ENCODE data around the gene PLXNB2. TPM values are rescaled to one million over a fixed set of nuclear protein-coding genes. Genes with fewer than 3 reads are reported as not detected.
A peak's percentile ranks its signal among the peaks of the same experiment; 100 is the strongest.

The PLXNB2 gene
- total and polyA plus RNA-seq, 2 of the 4 experiments (the other 2 are of a cell fraction), result 73.1 to 202 TPM

GRCh38 chr22:50278956-50279619 lies 28.4 kb downstream of the PLXNB2 start:
- no peak overlapping the region for H3K4ac ChIP-seq (ENCODE audit: low read depth, low read length)
- H4K5ac ChIP-seq (ENCODE audit: low read depth, low read length), result no peak overlapping the region
- peaks cover 91% of the 10 kb centered on the region for H3K36me3 ChIP-seq (ENCODE audit: control insufficient read depth, insufficient read depth, low read length)
- no peak overlapping the region for H3K14ac ChIP-seq (replicated peaks; ENCODE audit: low read depth, low read length)
- H4K20me1 ChIP-seq (ENCODE audit: insufficient read depth, low read length), result peaks cover 42% of the 10 kb centered on the region
- WGBS, 2 experiments (ENCODE audit: extremely low coverage in 2 of 2, insufficient read length in 1 of 2), result 93% methylated on average over 17 of the region's 30 CpGs; no CpG with 5 or more reads in 1 of the 2 experiments
- no peaks in the 10 kb centered on the region for H3K9me1 ChIP-seq (ENCODE audit: insufficient read depth, low read length)
- DNase-seq (no peak), ATAC-seq (ENCODE audit: low read depth) (no peak)
- H3K9me3 ChIP-seq (ENCODE audit: control insufficient read depth, insufficient read depth, low read length), result no peaks in the 10 kb centered on the region
- no peak overlapping the region for H3K27ac ChIP-seq (ENCODE audit: insufficient read depth, low read length)
- no peak overlapping the region for H4K91ac ChIP-seq (ENCODE audit: insufficient read depth, low read depth, low read length)
- no peak overlapping the region for H3K23ac ChIP-seq (ENCODE audit: low read depth, low read length)
- H2BK5ac ChIP-seq (ENCODE audit: low read depth, low read length, poor library complexity, severe bottlenecking), result no peak overlapping the region
- H2AK9ac ChIP-seq (replicated peaks; ENCODE audit: low read depth, low read length, poor library complexity), result no peak overlapping the region
- ChIA-PET CTCF (no interaction called here), POLR2A (ENCODE audit: unreplicated experiment) (no interaction called here)
- no peak overlapping the region for H3K56ac ChIP-seq (ENCODE audit: extremely low read depth, insufficient read depth, low read length)
- dilution Hi-C loops (cut with HindIII; ENCODE audit: low sequenced_read_pairs, unreplicated experiment) (no loop called here), in situ Hi-C loops (cut with MboI; ENCODE audit: low sequenced_read_pairs) (loop anchor here (10.0 kb wide), 1 partner anchor 46 kb away; the partner anchor contains the start of gene DENND6B), intact Hi-C loops (cut with micrococcal nuclease) (no loop called here)
- H2BK20ac ChIP-seq (ENCODE audit: low read depth, low read length), result no peak overlapping the region
- no peak overlapping the region for H3K4me3 ChIP-seq (ENCODE audit: insufficient read depth, low read depth, low read length)
- no peak overlapping the region for H2BK120ac ChIP-seq (ENCODE audit: low read depth, low read length)
- BruUV-seq (replicated peaks), result no TSS peak
- peak overlapping the region; percentile 43 for H2AFZ ChIP-seq (replicated peaks; ENCODE audit: low read length, poor library complexity)
- no peak overlapping the region for H3K4me2 ChIP-seq (ENCODE audit: low read depth, low read length)
- H2AK5ac ChIP-seq (ENCODE audit: low read depth, low read length), result no peak overlapping the region
- H3K79me1 ChIP-seq (ENCODE audit: low read depth in 1 of 2, low read length in 2 of 2), result peaks cover 3 to 49% of the 10 kb centered on the region in 2 experiments; a peak in 2 of 4 replicates
- H3K27me3 ChIP-seq (ENCODE audit: control insufficient read depth, insufficient read depth, low read length), result no peaks in the 10 kb centered on the region
- H3K4me1 ChIP-seq (ENCODE audit: control insufficient read depth, insufficient read depth, low read length), result peaks cover 8% of the 10 kb centered on the region
- no peak overlapping the region for H3K9ac ChIP-seq (ENCODE audit: low read depth, low read length)
- no peak overlapping the region for H2BK15ac ChIP-seq (ENCODE audit: low read depth, low read length)
- H3K18ac ChIP-seq (ENCODE audit: low read depth, low read length), result no peak overlapping the region
- no peak overlapping the region for H4K8ac ChIP-seq (ENCODE audit: low read depth in 2 of 2, low read length in 2 of 2)
- no peak for TF ChIP-seq CTCF (conservative IDR thresholded peaks at IDR 0.05; ENCODE audit: low read depth, low read length)
- no peak for TF ChIP-seq BHLHE40 (IDR thresholded peaks at IDR 0.05; ENCODE audit: low read depth, low read length)
- TF ChIP-seq POLR2A (IDR thresholded peaks at IDR 0.05; ENCODE audit: low read depth, low read length), result no peak
- TF ChIP-seq USF2 (IDR thresholded peaks at IDR 0.05; ENCODE audit: low read depth, low read length), result no peak
- no peak for TF ChIP-seq RFX5 (IDR thresholded peaks at IDR 0.05; ENCODE audit: low read depth, low read length)
- TF ChIP-seq SMC3 (IDR thresholded peaks at IDR 0.05; ENCODE audit: low read depth, low read length), result no peak
- no peak for TF ChIP-seq MAZ (IDR thresholded peaks at IDR 0.05; ENCODE audit: borderline replicate concordance, low read depth, low read length)
- no peak for TF ChIP-seq MAFK (IDR thresholded peaks at IDR 0.05; ENCODE audit: low read depth, low read length)
- no peak for TF ChIP-seq CHD1 (IDR thresholded peaks at IDR 0.05; ENCODE audit: low read depth, low read length)
- TF ChIP-seq NFE2L2 (IDR thresholded peaks at IDR 0.05; ENCODE audit: low read depth, low read length), result no peak
- TF ChIP-seq MXI1 (IDR thresholded peaks at IDR 0.05; ENCODE audit: borderline replicate concordance, low read depth, low read length), result no peak
- no peak for TF ChIP-seq RCOR1 (IDR thresholded peaks at IDR 0.05; ENCODE audit: insufficient replicate concordance, low read length)
- no peak for TF ChIP-seq FOS (IDR thresholded peaks at IDR 0.05; ENCODE audit: low read depth, low read length)
- no peak for TF ChIP-seq CEBPB (IDR thresholded peaks at IDR 0.05; ENCODE audit: low read depth, low read length)
- TF ChIP-seq RAD21 (IDR thresholded peaks at IDR 0.05; ENCODE audit: low read length), result no peak
- no peak for TF ChIP-seq ELK1 (IDR thresholded peaks at IDR 0.05; ENCODE audit: borderline replicate concordance, low read depth, low read length)
